Stimulated activated naive CD4-positive, alpha-beta T cell treated with Interleukin-2 at 50 U/mL for 16 hours (primary cell): ENCODE measurements around the gene SPDYE16.
"Not testable (repeated sequence)": the region's sequence is repeated elsewhere in the genome, so short reads cannot be mapped to it uniquely, and the experiment has no call there.

ENCODE experiments used
- DNase-seq: peaks from one replicate; lab custom pipeline; 2025; lab: John Stamatoyannopoulos, UW

The SPDYE16 gene, protein sequence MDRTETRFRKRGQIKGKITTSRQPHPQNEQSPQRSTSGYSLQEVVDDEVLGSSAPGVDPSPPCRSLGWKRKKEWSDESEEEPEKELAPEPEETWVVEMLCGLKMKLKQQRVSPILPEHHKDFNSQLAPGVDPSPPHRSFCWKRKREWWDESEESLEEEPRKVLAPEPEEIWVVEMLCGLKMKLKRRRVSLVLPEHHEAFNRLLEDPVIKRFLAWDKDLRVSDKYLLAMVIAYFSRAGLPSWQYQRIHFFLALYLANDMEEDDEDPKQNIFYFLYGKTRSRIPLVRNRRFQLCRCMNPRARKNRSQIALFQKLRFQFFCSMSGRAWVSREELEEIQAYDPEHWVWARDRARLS

DNA sequence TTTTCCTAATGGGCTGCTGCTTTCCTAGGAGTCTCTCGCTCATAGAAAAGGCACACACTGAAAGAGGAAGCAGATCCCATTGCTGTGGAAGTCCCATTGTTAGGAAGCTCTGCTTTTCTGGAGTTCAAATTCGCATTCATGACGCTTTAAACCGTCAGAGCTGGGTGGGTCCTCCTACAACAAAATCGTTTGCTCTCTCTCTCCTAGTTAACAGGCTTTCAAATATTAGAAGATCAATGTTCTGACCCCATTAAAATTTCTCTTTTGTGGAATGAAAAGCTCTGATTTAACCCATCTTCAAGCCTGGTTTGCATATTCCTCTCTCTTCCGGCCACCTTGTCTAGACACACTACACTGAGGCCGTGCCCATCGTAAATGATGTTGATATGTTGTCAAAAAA is at the start of gene SPDYE16:
Gene SPDYE16 (minus strand): TSS at position 101 of the 400 bp plus-strand sequence. CDS start 1,838 bp downstream, outside the sequence.
- DNase-seq, result not testable (repeated sequence)

DNA sequence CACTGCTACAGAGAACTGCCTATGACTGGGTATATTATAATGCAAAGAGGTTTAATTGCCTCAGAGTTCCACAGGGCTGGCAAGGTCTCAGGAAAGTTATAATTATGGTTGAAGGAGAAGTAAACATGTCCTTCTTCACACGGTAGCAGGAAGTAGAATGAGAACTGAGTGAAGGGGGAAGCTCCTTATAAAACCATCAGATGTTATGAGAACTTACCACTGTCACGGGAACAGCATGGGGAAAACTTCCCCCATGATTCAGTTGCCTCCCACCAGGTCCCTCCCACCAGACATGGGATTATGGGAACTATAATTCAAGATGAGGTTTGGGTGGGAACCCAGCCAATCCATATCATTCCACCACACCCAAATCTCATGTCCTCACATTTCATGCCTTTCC is 49.6 kb upstream of the SPDYE16 start:
- DNase-seq, result not testable (repeated sequence)

DNA sequence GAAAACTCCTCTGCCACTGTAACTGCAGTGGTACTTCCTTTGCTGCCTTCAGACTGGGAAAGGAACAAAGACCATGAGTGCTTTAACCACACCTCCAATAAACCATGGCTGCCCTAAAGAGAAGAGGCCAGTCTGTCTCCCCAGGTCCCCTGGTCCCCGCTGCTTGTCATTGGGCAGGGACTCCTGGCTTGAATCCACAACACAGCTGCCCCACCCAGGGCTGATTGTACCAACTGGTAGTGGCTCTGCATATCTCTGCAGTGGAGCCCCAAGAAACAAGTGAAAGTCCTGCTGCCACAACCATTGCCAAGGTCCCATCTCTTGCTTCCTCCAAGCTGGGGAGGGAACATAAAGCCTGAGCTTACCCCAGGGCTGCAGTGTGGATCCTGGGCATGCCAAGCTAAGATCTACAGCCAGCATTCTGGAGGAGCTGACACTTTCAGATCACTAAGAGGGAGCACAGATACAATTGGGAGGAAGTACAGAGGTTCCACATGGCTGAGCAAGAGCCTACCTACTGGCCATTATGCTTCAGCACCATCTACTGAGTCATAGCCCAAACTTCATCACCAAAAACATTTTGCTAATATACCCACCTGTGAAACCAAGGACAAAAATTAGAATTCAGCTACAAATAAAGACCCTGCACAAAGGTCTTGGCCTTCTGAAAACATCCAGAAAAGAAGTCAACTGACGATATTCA is 48.7 kb upstream of the SPDYE16 start:
- DNase-seq, result not testable (repeated sequence)

DNA sequence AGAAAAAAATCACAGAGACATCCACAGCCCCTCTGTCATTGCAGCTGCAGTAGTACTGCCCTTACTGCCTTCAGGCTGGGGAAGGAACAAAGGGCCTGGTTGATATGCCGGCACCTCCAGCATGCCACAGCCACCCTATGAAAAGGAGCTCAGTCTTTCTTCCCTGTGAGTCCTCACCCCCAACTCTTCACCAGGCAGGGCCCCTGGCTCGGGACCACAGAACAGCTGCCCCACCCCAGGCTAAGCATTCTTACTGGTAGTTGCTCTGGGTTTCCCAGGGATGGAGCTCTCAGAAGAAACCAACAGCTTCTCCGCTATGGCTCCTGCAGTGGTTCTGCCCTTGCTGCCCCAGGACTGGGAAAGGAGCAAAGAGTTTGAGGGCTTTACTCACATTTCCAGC is 47.9 kb upstream of the SPDYE16 start:
- not testable (repeated sequence) for DNase-seq

DNA sequence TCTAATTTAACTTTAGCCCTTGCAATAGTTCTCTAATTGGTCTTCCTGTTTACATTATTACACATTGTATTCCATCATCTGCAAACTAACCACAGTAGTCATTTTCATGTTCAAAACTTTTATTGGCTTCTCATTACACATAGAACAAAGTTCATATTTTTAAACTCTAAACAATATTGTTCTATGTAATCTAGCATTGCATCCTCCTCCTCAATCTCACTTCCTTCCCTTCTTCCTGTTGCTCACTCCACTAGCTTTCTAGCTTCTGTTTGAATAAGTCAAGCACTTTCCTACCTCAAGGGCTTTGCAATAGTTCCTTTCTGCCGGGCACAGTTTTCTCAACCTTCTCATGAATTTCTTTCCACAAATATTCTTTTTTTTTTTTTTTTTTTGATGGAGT is 45.5 kb upstream of the SPDYE16 start:
- DNase-seq, result not testable (repeated sequence)

DNA sequence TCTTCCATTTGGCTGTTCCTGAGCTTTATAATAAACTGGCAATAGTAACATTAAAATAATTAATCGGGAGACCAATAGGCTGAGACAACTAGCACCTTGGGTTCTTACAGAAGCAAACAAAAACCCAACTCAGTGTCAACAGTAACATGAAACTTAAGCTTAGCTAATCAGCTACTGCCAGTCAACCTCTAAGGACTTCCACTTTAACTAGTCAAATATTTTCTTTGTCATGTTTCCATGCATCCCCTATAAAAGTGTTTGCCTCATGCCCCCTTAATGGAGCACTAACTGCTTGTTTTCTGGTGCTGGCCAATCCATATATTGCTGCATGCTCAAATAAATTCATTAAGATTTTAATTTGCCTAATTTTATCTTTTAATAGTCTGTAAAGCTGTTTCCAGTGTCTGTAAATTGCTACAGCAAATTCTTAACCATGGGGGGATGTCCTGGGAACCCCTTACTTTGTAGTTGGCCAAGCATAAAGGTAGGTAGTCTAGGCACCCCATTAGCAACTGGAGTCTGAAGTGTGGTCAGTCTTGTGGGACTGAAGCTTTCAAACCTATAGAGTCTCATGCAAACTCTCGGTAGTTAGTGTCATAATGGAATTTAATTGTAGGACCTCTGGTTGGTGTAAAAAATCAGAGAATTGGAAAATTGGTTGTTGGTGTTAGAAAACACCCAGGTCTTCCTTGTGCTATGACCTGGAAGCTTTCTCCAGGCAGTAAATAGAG is 43.7 kb upstream of the SPDYE16 start:
- DNase-seq, result not testable (repeated sequence)

DNA sequence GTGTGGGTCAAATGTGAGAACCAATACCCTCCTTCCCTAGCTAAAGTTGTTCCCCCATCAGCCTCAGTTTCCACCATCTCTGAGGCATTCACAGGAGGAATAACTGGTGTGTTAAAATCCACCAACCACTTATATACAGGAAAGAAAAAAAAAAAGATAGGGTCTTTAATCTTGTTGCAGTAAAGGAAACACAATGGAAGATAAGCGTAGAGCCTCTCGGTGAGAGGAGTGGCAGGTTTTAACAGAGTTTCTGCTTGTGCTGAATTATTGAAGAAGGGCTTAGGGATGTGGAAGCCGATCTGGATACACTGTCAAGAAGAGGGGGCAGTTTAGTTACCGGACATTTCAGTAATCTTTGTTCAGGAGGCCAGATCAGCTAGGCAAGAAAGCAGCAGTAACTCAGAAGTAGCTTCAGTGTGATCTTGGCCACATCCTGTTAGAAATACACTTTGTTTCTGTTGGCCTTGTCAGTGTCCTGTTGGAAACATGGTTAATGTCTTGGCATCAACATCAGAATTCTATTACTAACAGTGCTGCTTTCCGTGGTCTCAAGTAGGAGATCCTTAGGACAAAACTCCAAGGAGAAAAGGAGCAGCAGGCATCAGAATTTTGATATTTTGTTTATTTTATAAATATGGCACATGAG is 40.7 kb upstream of the SPDYE16 start:
- DNase-seq, result not testable (repeated sequence)

DNA sequence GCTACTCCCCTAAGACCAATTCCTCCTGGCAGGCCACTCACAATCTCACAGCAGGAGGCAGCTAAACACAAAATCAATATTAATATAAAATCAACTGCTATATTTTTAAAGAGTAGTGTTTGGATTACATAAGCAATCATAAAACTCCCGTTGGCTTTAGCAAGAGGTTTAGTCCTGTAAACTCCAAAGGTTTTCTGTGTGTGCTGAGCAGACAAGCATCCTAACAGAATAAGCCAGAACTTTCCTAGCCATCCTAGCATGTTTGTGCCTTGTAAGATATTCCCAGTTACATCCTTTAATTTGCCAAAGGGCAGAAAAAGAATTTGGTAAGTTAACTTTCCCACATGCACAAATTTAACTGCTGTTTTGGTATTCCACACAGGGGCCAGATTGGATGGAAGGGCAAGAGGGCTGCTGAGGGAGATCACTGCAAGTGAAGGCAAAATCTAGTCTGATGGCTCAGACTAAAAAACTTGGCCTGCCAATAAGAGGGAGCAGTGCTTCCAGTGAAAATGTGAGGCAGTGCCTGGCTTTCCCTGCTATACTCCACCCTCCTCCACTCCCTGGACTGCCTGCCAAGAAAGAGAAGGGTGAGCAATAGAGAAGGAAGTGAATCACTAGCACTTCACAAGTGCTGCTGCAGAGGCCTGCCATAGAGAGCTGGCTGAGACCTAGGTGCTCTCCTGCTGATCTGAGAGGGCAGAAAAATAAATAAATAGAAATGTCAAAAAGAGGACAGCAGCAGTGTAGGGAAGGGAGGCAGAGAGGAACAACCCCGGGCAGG is 39.9 kb upstream of the SPDYE16 start:
- not testable (repeated sequence) for DNase-seq

DNA sequence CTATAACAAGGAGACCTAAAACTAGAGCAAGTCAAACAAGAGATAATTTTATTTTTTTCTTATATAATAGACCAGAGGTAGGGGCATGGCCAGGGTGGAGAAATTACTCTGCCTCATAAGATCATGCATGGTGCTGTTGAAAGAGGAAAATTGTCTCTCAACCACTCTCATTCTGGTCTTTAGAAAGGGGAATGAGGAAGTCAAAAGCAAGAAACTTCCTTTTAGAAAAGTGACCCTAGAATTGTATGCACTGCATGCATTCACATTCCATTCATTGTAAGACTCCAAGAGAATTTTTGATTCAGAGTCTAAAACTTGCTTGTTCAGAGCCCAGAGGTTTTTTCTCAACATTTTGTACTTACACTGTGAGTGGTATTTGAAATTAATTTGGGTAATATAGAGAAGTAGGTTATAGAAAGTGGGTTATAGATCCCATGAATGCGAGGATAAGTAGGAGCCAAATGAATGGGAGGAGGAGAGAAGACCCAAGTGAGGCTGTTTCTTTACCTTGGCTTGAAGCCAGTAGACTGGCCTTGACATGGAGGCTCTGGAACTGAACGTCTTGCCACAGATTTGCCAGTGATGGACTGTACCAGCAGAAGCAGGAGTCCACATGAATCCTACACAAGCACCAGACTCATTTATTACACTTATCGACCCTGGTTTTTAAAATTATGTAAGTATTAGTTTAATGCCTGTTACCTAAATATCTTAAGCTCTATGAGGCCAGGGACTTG is 33.0 kb upstream of the SPDYE16 start:
- not testable (repeated sequence) for DNase-seq

DNA sequence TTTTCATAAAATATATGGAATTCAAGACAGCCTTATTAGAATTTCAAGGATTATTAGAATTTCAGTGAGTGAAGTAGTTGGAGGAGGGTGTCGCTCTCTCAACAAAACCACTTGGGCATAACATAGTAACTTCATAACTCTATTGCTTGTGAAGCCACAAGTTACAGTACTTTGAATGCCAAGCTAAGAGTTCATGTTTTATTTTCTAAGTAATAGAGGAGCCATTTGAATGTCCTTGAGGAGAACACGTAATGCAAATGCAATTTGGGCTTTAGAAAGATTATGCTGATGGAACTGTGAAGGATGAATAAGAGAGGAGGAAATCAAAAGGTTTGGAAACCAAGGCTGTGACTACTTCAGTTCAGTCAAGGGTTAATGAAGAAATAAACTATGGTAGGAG is 32.3 kb upstream of the SPDYE16 start:
- not testable (repeated sequence) for DNase-seq

DNA sequence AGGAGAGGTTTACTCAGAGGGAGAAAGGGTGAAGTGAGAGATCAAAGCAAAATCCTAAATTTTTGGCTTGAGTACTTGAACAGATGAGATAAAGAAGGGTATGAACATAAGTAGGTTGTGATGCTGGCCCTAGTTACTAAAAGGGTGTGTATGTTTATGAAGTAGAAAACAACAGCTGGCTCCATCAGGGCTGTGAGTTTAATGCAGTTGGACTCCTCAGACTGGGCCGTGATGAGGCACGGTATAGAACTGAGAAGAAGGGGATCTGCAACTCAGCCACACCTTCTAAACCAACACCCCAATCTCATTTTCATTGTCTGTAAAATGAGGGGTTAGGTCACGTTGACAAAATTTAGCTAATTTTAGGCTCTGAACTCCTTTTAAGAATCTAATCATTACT is 29.2 kb upstream of the SPDYE16 start:
- DNase-seq, result not testable (repeated sequence)

DNA sequence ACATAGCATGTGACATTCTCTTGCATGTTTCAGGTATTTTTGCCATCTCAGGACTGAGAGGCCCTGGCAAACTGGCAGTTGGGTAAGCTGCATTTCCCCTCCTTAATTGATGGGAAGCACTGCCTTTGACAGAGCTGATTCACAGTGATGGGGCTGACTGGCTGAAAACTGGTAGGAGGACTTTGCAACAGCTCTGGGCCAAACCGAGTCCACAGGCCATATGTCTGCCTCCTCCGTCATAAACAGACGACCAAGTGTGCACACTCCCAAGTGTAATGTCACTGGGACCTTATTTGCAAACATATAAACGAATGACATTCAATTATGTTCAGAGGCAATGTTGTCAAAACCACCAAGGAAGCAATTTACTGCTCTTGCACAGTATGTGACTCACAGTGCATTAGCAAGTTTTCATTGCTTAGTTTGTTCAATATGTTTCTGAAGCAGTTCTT is 27.3 kb upstream of the SPDYE16 start:
- DNase-seq, result not testable (repeated sequence)

DNA sequence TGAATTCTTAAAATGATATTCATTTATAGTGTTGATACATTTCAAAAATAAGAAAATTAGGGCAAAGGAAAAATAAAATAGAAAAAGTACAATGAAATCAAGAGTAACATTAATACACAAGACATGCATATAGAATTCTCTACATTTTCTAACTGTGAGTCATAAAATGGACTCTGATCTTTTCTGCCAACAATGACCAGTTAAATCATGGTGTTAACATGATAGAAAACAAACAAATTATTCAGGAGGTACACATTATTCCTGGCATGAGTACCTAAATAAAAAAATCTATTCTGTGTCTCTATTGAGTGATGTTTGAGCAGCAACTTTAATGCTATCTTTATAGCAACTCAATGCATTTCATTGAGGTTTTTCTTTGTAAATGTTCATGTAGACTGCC is 25.6 kb upstream of the SPDYE16 start:
- DNase-seq, result not testable (repeated sequence)

DNA sequence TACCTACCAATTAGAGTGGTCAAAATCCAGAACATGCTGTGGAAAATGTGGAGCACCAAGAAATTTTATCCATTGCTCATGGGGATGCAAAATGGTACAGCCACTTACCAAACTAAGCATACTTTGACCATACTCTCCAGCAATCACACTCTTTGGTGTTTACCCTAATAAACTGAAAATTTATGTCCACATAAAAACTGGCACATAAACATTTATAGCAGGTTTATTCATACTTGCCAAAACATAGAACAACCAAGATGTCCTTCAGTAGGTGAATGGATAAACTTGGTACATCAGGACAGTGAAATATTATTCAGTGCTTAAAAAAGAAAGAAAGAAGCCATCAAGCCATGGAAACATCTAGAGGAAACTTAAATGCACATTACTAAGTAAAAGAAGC is 24.7 kb upstream of the SPDYE16 start:
- not testable (repeated sequence) for DNase-seq

DNA sequence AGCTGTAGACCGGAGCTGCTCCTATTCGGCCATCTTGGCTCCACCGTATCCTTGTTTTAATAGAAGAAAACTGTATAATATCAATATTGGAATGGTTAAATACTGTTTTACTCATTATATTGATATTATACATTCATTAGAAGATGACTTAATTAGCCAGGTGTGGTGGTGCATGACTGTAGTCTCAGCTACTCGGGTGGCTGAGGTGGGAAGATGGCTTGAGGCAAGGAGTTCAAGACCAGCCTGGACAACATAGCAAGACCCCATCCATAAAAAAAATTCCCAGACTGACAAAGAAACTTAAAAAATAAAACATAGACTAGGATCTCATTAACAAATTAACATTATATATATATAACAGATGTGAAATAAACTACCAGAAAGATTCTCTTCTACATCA is 24.2 kb upstream of the SPDYE16 start:
- DNase-seq, result not testable (repeated sequence)

DNA sequence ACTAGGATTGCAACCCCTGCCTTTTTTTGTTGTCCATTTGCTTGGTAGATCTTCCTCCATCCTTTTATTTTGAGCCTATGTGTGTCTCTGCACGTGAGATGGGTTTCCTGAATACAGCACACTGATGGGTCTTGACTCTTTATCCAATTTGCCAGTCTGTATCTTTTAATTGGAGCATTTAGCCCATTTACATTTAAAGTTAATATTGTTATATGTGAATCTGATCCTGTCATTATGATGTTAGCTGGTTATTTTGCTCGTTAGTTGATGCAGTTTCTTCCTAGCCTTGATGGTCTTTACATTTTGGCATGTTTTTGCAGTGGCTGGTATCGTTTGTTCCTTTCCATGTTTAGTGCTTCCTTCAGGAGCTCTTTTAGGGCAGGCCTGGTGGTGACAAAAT is 21.9 kb upstream of the SPDYE16 start:
- not testable (repeated sequence) for DNase-seq

DNA sequence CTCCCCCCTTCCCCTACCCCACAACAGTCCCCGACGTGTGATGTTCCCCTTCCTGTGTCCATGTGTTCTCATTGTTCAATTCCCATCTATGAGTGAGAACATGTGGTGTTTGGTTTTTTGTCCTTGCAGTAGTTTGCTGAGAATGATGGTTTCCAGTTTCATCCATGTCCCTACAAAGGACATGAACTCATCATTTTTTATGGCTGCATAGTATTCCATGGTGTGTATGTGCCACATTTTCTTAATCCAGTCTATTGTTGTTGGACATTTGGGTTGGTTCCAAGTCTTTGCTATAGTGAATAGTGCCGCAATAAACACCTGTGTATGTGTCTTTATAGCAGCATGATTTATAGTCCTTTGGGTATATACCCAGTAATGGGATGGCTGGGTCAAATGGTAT is 18.2 kb upstream of the SPDYE16 start:
- DNase-seq, result not testable (repeated sequence)

DNA sequence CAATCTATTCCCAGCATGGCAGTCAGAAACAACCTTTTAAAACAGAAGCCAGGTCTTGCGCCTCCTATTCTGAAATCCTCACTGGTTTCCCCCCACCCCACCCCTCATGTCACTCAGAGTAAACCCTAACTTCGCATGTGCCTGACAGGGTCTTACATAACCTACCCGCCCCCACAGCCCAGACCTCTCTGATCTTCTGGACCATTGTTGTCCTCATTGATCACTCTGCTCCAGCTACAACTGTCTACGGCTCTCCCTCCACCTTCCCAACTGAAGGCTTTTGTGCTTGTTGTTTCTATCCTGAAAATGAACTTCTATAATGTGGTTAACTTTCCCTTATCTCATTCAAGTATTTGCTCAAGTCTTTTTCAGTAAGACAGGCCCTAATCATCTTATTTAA is 17.1 kb upstream of the SPDYE16 start:
- not testable (repeated sequence) for DNase-seq

DNA sequence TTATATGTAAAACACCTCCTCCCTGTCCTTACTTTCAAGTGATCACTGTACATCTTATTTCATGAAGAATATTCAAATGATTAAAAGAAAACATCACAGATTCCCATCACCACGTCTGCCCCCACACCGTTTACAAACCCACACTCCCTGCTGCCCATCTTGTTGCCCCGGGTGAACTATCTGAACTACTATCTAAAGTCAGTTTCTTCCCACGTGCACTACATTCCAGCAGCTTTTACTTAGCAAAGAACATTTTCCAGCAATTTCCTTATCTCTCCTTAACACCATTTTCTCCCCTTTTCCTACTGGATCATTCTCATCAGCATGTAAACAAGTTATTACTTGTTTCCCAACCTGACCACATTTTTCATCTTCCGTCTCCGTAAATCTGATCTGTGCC is 16.6 kb upstream of the SPDYE16 start:
- not testable (repeated sequence) for DNase-seq

DNA sequence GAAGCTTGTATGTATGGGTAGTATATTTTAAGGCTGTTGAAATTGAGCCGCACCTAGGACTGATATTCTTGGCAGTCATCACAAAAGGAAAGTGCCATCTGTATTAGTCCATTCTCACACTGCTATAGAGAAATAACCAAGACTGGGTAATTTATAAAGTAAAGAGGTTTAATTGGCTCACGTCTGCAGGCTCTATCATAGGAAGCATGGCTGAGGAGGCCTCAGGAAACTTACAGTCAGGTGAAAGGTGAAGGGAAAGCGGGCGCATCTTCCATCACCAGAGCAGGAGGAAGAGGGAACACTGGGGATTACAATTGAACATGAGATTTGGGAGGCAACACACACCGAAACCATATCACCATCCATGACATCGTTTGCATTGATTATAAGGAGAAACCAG is 8.9 kb upstream of the SPDYE16 start:
- not testable (repeated sequence) for DNase-seq
